GM23338 (cell line): ENCODE results near the gene USP2. TPM values are rescaled to one million over a fixed set of nuclear protein-coding genes. Genes with fewer than 3 reads are reported as not detected.

Experiments
- CTCF ChIP-seq, 2 experiments: fragments of 200-600 bp in 1 of 2; sonication (generic) in 1 of 2; conservative IDR thresholded peaks; 2 replicates each; pipeline versions ENCODE4 v1.5.1 to v1.6.1; 2016 to 2017; ENCODE audit warnings: antibody characterized with exemption in 2 of 2, low read depth in 2 of 2, mild to moderate bottlenecking in 2 of 2, moderate library complexity in 1 of 2
- ETS1 ChIP-seq: IDR thresholded peaks from 2 replicates; pipeline ENCODE4 v1.6.1; 2016; ENCODE audit warnings: antibody characterized with exemption
- EZH2 ChIP-seq: fragments of 200-600 bp; sonication (generic); IDR thresholded peaks from one replicate; pipeline ENCODE4 v1.8.0; 2017; ENCODE audit warnings: antibody characterized with exemption, mild to moderate bottlenecking, low read depth; ENCODE audit not compliant: unreplicated experiment
- NANOG ChIP-seq: IDR thresholded peaks from 2 replicates; pipeline ENCODE4 v1.6.1; 2016; ENCODE audit warnings: antibody characterized with exemption, borderline replicate concordance
- ZNF114 ChIP-seq: fragments of 250-450 bp; sonication (Bioruptor Pico); IDR thresholded peaks from 2 replicates; pipeline ENCODE4 v1.5.0; 2020; ENCODE audit warnings: mild to moderate bottlenecking, moderate library complexity
- ZNF331 ChIP-seq: fragments of 250-450 bp; sonication (Bioruptor Pico); IDR thresholded peaks from 2 replicates; pipeline ENCODE4 v1.5.0; 2020; ENCODE audit warnings: low read depth, mild to moderate bottlenecking, moderate library complexity
- ZNF462 ChIP-seq: fragments of 250-450 bp; sonication (Bioruptor Pico); IDR thresholded peaks from 2 replicates; pipeline ENCODE4 v1.5.0; 2020; ENCODE audit warnings: mild to moderate bottlenecking, moderate library complexity
- polyA plus RNA-seq: library from polyadenylated mRNA; unstranded; fragments of >200 nt; fragmentation: Nextera tagmentation; extraction: Ambion mirVana; gene quantifications from 2 replicates; pipeline ENCODE4 v1.2.1, GENCODE V29; 2016
- total RNA-seq: library from RNA; depleted of rRNA; stranded (reverse); fragments of >200 nt; shearing (Covaris generic); gene quantifications from 2 replicates; pipeline ENCODE4 v1.2.3, GENCODE V29; 2014

USP2 gene
- total and polyA plus RNA-seq, 2 experiments from 2014 or later: 4.9 to 5.0 TPM

GRCh38 chr11:119330237-119330636 lies 51.3 kb downstream of the USP2 start (continued):
- TF ChIP-seq ZNF462: no peak
- no peak for TF ChIP-seq EZH2
- no peak for TF ChIP-seq ZNF114 (CRISPR knock-in tag)
- TF ChIP-seq NANOG: no peak
- TF ChIP-seq CTCF (conservative IDR thresholded peaks at IDR 0.05; ENCODE audit: low read depth in 2 of 2): no peak
- no peak for TF ChIP-seq ETS1
- no peak for TF ChIP-seq ZNF331 (CRISPR knock-in tag)
